Activated naive CD4-positive, alpha-beta T cell (primary cell): ENCODE measurements around the gene GSTM3.
"Not testable (repeated sequence)": the region's sequence is repeated elsewhere in the genome, so short reads cannot be mapped to it uniquely, and the experiment has no call there.

ENCODE experiments used
- DNase-seq, 4 experiments: peaks; one replicate each; lab custom pipeline; 2025; lab: John Stamatoyannopoulos, UW

GSTM3 gene

DNA sequence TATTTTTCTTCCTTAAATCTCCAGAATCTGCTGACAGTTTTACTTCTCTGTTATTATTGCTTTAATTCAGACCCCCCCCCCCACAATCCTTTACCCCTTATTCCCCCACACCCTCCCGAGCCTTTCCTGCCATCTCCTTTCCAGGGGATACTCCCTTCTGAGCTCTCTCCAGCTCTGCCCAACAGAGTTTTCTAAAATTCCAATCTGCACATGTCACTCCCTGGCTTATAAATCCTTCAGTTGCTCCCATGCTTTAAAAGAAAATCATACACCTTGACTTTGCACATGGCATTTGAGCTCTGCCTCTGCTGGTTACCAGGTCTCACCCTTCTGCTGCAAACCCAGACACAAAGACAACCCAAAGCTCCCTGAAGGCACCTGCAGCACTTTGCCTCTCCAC, 34.6 kb upstream of the GSTM3 start:
- no peak for DNase-seq

DNA sequence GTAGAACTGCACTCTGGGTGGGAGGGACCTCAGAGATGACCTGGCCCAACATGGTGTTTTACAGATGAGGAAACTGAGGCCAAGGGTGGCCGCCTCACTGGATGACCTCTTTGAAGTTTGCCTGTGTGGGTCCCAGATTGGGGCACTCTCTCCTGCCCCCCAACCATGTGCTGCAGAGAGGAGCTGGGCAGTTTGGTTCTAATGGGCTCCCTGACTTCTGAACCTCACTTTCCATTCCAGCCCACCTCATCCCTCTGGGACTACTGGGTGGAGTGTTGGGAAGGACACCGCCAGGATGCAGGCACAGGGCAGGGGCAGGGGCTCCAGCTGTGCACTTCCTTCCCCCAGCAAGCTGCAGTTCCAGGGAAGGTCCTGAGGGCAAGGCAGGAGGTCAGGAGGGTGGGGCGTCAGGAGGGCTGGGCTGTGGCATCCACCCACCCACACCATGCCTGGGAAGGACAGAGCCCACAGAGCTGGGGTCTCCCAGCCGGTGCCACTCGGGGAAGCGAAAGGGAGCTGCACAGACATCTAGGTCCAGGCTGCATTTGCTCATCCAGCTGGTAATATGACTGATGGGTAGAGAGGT, 33.2 kb upstream of the GSTM3 start:
- no peak for DNase-seq

DNA sequence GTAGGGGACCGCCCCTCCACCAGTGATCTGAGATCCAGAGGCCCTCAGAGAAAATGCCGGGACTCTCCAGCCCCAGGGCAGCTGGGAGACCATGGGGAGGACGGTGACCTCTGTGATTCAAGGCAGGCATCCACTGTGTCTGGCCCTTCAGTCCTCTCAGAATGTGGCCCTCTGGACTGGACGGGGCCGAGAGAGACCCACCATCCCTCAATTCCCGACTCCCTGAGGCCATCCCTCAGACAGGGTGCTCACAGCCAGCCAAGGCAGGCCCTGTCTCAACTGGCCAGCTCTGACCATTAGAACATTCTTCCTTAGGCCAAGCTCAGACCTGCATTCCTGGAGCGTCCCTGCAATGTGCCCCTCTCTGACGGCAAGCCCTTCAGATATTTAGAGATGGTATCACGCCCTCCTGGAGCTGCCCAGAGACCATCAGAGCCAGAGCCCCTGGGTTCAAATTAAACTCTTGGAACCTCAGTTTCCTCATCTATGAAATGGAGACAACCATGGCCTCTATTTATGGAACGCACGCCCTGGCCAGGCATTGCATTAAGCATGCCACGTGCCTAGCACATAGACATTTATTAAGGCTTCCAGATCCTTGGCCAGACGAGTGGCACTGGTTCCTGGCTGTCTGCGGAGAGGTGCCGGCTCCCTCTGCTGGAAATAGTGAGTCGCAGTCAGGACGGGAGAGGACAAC, 32.5 kb upstream of the GSTM3 start:
- peak; percentile 20 to 40 (median 32) for DNase-seq

DNA sequence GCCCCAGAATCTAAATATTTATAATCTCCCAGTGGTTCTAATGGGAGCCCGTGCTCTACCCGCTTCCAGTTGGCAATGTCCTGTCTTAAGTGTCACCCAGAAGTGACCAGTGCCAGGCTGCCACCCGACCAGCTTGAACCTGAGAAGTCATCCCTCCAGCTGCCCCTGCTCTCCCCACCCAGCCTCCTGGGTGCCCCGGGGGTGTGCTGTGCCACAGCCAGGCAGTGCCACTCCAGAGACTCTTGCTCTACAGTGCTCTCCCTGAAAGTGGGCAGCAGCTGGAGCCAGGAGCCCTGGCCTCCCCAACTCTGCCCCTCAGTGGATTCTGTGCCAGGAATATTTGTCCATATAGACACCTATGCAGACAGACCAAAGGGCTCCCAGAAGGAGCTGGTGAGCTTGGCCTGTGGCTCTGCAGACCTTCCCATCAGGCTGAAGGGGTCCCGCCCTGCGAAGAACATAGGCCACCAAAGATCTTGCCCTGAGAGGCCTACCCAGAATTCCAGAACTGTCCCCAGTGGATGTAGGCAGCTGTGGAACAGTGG, 31.9 kb upstream of the GSTM3 start:
- no peak for DNase-seq

DNA sequence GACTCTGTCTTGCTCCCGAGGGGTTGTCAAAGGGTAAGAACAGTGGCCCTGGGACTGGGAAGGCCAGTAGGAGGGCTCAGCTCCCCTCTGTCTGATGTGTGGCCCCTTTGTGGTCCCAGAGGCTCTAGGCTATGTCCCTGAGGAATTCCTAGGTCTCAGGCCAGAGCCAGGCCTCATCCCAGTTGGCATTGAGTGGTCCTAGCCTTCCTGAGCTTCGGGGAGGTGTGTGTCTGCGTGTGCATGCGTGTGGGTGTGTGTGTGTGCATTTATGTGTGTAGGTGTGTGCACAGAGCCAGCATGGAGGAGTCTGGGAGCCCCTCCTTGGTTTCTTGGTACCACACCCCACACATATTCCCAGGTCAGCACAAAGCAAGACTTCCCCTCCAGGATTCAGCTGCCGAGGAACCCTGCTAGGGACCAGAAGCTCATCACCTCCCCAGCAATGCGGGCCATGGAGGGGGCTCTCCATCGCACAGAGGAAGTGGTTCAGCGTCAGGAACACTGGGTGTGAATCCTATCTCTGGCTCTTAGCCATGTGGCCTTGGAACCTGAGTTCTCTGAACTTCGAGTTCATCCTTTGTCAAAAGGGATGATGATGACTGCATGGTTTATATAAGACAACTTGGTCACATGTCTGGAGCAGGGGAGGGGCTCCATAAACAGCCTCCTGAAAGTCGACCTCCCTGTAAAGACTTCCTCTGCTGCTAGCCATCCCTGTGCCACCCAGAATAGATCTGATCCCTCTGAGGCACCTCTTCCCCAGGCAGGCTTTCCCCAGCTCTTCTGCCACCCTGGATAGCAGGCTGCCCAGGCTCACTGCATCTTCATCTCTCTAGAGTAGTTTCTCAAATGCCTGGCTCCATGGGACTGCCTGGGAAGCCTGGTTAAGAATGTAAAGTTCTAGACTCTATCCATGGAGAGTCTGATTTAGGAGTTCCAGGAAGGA, 31.1 kb upstream of the GSTM3 start:
- DNase-seq: no peak

DNA sequence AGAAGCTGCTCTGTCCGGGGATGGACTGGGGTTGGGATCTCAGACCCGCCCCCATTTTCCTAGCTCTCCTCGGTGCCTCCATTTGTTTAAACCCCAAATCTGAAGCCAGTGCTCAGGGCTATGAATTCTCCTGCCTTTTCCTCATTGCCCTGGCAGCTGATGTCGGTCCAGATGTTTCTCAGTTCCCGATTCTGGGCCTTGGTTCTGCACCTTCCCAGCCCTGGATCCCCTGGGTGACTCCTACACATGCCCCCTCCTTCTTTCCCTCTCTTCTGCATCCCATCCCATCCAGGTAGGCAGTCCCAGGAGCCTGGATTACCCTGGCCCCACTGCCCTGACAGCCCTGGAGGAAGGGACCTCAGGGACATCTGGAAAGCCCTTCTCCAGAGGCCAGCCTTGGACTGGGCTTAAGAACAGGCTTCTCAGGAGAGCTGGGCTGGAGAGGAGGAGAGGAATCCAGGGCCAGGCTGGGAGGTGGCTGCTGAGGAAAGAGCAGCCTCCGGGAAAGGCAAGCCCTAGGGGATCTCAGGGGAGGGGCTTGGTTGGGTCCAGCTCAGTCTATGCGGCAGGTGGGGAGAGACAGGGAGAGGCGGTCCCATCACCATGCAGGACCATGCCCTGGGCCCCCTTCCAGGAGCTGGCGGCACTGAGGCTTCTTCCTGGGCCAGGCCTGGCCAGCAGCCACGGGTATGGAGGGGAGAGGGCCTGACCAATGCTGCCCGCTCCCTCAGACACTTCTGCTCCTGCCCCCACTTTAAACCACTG, 29.7 kb upstream of the GSTM3 start:
- no peak for DNase-seq

DNA sequence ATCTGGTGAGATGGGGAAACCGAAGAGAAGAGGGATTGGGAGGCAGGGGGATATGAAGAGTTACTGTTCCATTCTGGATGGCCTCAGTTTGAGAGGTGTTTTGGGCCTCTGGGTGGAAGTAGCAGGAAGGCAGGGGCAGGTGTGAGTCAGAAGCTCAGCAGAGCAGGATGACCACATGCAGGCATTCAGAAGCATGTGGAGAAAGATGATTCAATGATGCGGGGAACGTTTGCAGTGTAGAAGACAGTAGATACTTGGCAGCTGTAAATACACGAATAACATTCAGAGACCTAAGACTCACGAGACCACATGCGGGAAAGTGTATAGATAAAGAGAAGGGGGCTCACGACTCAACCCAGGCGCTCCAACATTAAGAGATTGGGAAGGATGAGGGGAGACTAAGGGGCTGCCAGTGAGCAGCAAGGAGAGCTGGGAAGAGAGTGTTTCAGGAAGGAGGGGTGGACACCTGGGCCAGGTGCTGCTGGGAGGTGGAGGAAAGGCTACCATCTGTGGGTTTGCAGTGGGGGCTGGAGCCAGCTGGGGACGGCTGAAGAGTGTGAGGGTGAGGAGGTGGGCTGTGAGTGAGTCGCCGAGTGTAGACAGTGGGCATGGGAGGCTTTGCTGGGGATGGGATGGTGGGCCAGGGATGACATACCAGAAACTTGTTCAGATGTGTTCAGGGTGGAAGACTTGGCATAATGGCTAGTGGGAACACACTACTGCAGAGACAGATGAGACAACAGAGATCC, 28.7 kb upstream of the GSTM3 start:
- DNase-seq: no peak

DNA sequence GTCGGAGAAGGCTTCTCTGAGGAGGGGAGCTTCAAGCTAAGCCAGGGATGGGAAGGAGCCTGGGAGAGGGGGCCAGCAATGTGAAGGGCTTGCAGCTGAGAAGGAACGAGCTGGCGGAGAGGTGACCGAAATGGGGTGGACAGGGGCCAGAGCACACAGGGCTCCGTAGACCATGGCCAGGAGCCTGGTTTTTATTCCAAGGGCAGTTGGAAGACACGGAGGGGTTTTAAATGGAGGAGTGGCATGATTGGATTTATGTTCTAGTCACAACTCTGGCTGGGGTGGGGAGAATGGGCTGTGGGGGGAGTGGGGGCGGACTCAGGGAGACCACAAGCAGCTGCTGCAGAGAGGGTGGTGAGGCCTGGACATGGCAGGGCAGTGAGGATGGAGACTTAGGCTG, 28.0 kb upstream of the GSTM3 start:
- DNase-seq: no peak

DNA sequence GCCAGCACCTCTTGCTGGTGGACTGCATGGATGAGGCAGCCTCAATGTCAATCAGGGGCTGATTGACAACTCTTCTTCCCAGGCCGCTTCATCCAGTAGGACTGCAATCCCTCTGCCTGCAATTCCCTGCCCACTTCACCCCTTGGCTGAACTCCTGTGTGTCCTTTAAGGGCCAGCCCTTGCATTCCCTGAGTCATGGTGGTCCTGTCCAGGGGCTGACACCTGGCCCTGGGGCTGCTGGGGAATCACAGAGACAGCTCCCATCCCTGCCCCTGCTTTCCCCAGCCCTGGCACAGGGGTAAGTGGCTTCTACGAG, 27.5 kb upstream of the GSTM3 start:
- DNase-seq: no peak

DNA sequence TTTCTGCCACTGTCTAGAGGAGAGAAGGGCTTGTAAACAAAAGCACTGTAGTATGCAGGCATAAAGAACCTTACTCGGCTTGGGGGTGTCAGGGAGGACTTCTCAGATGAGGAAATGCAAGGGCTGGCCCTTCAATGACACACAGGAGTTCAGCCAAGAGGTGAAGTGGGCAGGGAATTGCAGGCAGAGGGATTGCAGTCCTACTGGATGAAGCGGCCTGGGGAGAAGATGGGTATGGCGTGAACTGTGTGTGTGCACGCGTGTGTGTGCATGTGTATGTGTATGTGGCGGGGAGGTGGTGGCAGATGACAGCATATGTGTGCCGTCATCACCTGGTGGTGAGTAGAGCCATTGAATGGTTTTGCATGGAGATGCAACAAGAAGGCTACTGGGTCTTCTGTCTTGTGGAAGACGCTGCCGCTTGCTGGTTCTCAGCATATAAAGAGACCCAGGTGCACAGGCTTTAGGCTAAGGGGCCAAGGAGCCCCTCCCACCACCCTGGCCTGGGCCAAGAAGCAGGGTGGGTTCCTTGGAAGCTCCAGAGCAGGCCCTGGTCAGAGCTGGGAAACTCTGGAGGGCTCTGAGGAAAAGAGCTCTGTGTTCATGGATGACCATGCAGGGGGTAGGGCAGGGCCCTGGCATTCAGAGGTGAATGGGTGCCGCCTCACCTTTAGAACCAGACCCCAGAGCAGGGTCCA, 26.9 kb upstream of the GSTM3 start:
- DNase-seq: no peak

DNA sequence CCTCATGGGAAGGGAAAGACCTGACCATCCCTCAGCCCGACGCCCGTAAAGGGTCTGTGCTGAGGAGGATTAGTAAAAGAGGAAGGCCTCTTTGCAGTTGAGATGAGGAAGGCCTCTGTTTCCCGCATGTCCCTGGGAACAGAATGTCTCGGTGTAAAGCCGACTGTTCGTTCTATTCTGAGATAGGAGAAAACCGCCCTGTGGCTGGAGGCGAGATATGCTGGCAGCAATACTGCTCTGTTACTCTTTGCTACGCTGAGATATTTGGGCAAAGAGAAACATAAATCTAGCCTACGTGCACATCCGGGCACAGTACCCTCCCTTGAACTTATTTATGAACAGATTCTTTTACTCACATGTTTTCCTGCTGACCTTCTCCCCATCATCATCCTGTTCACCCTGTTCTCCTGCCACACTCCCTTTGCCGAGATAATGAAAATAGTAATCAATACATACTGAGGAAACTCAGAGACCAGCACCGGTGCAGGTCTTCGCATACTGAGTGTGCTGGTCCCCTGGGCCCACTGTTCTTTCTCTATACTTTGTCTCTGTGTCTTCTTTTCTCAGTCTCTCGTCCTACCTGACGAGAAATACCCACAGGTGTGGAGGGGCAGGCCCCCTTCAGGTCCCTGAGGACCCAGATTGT, 26.3 kb upstream of the GSTM3 start:
- DNase-seq: not testable (repeated sequence)

DNA sequence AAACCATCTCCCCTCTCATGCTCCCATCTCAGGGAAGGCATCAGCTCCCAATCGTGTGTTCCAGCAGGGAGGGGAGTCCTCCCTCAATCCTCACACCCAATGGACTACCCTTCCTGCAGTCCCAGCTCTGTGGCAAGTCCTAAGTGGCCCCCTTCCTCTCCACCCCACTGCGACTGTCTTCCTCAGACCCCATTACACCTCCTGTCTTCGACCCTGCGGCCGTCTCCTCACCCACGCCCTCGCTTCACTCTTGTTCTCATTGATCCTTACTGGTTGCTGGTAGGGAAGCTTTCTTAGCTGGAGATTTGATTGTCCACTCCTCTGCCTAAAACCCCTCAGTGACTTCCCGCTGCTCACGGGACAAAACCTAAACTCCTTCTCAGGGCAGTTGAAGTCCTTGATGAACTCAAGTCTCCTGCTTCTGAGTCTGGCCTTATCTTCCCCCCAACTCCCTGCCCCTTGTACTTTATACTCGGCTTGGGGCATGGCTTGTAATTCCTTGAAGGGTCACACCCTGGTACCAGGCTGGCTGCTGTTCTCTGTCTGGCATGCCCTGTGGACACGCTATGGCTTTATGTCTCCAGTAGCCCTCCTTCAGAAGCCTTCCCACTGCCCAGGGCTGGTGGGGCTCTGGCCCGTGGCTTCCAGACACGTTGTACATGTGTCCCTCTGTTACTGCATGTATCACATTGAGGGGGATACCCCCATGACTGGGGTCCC, 25.2 kb upstream of the GSTM3 start:
- no peak for DNase-seq

DNA sequence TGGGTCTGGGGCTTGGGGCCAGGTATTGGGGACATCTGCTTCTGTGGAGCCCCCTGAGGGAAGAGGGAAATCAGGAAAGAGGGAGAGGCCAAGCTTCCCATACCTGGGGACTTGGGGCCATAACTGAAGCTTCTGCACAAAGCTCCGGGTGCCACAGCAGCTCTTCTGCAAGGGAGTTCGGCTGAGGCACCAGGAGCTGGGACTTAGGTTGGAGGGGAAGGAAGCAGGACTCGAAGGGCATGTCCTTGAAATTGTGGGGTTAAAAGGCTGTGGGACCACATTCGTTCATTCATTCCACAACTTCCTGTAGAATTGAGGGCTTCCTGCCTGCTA, 24.6 kb upstream of the GSTM3 start:
- DNase-seq: no peak

DNA sequence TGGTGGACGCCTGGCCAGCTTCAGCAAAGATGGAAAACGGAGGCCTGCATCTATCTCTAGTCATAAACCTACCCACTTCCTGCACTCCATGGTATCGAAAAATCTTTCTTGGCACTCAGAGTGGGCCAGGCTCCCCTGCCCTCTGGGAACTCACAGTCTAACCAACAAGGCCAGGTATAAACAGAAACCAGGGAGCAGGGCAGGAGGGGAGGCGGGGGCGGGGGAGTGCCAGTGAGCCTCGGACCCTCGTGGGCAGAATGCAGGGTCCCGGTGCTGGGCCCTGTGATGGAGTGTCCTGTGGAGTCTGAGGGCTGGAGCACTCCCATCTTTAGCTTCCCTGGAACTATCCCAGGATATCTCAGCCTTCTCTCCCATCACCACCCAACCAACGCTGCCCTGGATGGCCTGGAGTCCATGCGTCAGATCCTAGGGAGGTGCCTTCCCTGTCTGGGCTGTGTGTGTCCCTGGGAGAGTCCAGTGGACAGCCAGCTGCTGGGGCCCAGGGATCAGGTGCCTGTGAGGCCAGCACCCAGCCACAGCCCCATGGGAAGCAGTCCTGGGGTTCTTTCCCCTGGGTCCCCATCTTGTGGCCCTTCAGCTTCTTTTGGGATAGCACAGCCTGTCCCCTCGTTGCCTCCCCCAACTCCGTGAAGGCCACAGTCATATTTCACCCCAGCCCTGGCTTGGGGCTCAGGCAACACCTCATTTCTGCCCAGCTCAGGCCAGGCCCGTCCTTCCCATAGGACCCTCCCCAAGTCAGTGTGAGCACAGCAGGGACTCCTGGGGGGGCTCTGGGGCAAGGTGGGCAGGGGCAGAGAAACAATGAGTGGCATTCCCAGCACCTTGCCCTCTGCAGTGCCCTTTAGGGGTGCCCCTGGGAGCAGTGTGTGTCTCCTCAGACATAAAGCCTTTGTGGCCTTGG, 24.0 kb upstream of the GSTM3 start:
- DNase-seq: no peak

DNA sequence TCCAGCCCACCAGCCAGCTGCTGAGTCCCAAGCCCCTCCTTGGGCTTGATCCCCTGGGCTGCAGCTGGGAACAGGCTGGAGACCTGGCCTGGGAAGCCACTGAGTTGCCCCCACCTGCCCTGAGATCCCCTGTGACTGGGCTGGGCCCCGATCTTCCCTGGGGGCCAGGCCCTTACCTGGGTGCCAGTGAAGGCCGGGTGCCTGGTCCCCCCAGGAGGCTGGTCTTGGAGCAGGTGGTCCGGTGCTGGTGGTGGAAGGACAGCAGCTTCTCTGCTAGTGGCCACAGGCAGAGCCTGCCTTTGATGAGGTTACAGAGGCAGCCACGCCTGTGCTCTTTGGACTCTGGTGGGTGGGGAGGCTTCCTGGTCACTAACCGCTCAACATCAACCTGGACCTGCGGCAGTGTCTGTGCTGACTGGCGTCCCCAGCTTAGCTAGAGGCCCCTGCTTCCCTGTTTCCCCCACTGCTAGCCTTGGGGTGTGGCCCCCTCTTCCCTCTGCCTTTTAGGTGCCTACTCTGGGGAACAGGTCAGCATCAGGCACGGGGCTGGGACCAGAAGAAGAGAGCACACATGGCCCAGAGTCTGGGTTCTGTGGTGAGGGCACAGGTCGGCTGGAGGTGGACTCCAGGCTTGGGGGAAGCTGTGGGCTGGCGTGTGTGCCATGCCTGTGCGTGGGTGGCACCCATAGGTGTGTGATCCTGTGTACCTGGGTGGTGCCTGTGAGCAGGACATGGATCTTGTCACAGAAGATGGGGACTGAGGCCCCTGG, 23.0 kb upstream of the GSTM3 start, which contains the start of gene EPS8L3:
TSS of gene EPS8L3 (minus strand) at position 278 of the 770 bp plus-strand sequence. CDS start 2,174 bp downstream, outside the sequence.
- no peak for DNase-seq

DNA sequence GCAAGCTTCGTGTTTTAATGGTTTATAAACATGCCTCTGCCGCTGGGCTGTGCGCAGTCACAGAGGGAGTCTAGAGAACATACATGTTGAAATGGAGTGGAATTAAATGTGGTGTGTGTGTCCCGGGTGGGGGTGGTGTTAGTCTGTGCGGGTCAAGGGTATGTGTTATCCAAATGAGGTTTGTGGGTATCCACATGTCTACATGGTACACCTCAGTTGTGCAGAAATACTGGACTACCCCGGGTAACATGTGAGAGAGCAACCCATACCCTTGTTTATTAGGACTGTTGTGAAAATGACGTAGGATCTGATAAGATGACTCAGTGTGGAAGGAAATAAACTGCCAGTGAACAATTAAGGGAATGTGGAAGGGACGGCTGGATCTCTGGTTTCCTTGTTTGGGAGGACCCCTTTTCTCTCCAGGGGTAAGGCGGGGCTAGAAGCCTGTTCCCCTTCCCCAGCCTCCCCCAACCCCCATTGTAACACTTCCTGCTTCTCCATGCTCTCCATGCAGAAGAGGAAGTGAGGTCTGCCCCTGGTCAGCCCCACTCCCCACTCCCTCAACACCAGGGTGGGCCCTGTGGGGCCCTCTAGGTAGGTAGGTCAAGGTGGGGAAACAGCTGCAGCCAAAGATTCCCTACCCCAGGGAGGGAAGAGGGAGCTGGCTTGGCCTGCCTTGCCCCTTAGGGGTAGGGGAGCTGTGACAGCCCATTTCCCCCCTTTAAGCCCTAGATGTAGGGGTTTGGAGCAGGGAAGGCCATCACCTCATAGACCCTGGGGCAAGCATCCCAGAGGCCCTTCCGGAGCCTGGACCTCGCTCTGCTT, 22.2 kb upstream of the GSTM3 start:
- no peak for DNase-seq
